PC-9 (cell line): ENCODE results near the gene UGT1A3. TPM values are rescaled to one million over a fixed set of nuclear protein-coding genes. Genes with fewer than 3 reads are reported as not detected.

Experiments used
- BruUV-seq: library from RNA; stranded (reverse); fragments of 400-500 nt; replicated peaks from 2 replicates; lab custom pipeline; 2021; lab: Mats Ljungman, UMichigan
- CTCF ChIA-PET: fragments of 300-600 bp; sonication (Branson Sonifier 250); formaldehyde crosslinking; loops from one replicate; lab custom pipeline; 2022; ENCODE audit warnings: antibody characterized with exemption; lab: Charles Lee
- POLR2A ChIA-PET: fragments of 300-600 bp; sonication (Branson Sonifier 250); formaldehyde crosslinking; loops from one replicate; lab custom pipeline; 2022; ENCODE audit warnings: antibody characterized with exemption; ENCODE audit not compliant: unreplicated experiment; lab: Charles Lee
- DNase-seq, 2 experiments: peaks; one replicate each; pipeline versions ENCODE4 v3.0.0 to v3.0.0-alpha.2; 2015 to 2022; ENCODE audit warnings: mixed read lengths in 1 of 2
- H2AFZ ChIP-seq: fragments of 200-600 bp; sonication (generic); 2 replicates; pipeline ENCODE4 v1.8.1; 2017; ENCODE audit warnings: antibody characterized with exemption
- H3F3A ChIP-seq: fragments of 200-600 bp; sonication (generic); 2 replicates; pipeline ENCODE4 v1.8.1; 2017; ENCODE audit warnings: antibody characterized with exemption, mild to moderate bottlenecking, low read depth; ENCODE audit not compliant: insufficient read depth
- H3K27ac ChIP-seq: fragments of 200-600 bp; sonication (generic); 2 replicates; pipeline ENCODE4 v1.6.1; 2016; ENCODE audit warnings: mixed run types
- H3K27me3 ChIP-seq: fragments of 200-600 bp; sonication (generic); 2 replicates; pipeline ENCODE4 v1.6.1; 2016; ENCODE audit warnings: low read depth, mixed run types; ENCODE audit not compliant: insufficient read depth
- H3K36me3 ChIP-seq: fragments of 200-600 bp; sonication (generic); 2 replicates; pipeline ENCODE4 v1.6.1; 2016; ENCODE audit warnings: low read depth, mixed run types
- H3K4me1 ChIP-seq: fragments of 200-600 bp; sonication (generic); replicated peaks from 2 replicates; pipeline ENCODE4 v1.6.1; 2016; ENCODE audit warnings: mixed run types; ENCODE audit not compliant: insufficient read depth
- H3K4me2 ChIP-seq: fragments of 200-600 bp; sonication (generic); 2 replicates; pipeline ENCODE4 v1.6.1; 2017; ENCODE audit warnings: mixed run types
- H3K4me3 ChIP-seq: fragments of 200-600 bp; sonication (generic); 2 replicates; pipeline ENCODE4 v1.6.1; 2016; ENCODE audit warnings: mixed run types
- H3K79me2 ChIP-seq: fragments of 200-600 bp; sonication (generic); 2 replicates; pipeline ENCODE4 v1.6.1; 2017; ENCODE audit warnings: low read depth, mixed run types
- H3K9me2 ChIP-seq: fragments of 200-600 bp; sonication (generic); 2 replicates; pipeline ENCODE4 v1.8.1; 2017; ENCODE audit warnings: mild to moderate bottlenecking; ENCODE audit not compliant: insufficient read depth
- H3K9me3 ChIP-seq: fragments of 200-600 bp; sonication (generic); 2 replicates; pipeline ENCODE4 v1.8.1; 2016; ENCODE audit warnings: low read depth; ENCODE audit not compliant: insufficient read depth
- H4K20me1 ChIP-seq: fragments of 200-600 bp; sonication (generic); 2 replicates; pipeline ENCODE4 v1.8.1; 2017; ENCODE audit not compliant: insufficient read depth
- EZH2 ChIP-seq: fragments of 200-600 bp; sonication (generic); IDR thresholded peaks from 2 replicates; pipeline ENCODE4 v1.8.0; 2017; ENCODE audit warnings: antibody characterized with exemption, low read depth
- intact Hi-C: fragments of 100-400 bp; cut with micrococcal nuclease; formaldehyde crosslinking; loops from one replicate; pipeline ENCODE4 v1.10.0; 2022; ENCODE audit not compliant: unreplicated experiment
- total RNA-seq: library from RNA; stranded (reverse); gene quantifications from 2 replicates; pipeline ENCODE4 v1.2.3, GENCODE V29; 2021
- TF ChIP-seq, protein P1 (sequence below): fragments of 200-600 bp; sonication (generic); conservative IDR thresholded peaks from 2 replicates; pipeline ENCODE4 v1.6.1; 2017; ENCODE audit warnings: mixed run types, antibody characterized with exemption, mild to moderate bottlenecking, moderate library complexity

The UGT1A3 gene
- total RNA-seq, 1 experiment from 2014 or later: 67.1 TPM

DNA sequence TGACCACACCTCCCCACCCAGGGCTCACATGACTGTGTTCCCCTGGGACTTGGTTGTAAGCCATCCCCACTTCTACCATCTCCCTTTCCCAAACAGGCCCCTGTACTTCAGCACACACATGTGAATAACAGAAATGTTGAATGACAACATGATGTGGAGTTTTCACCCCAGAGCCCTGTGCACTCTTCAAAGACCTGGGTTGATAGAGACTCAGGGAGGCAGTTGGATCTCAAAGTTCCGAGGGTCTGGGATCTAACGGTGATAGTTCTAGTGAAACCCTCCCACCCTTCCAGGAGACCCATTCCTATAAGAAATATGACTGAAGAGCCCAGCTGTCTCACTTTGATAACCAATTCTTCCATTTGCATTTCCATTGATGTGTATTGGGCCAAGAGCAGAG lies 49.2 kb downstream of the UGT1A3 start, which contains the start of gene MROH2A:
Gene MROH2A (plus strand): TSS at position 301 of the 400 bp plus-strand sequence. CDS start 1,029 bp downstream, outside the sequence.
- Histone ChIP-seq H3K27me3 (no peaks in the 10 kb centered on the region), H3K9me3 (no peaks in the 10 kb centered on the region; the same call in 1 of the 2 replicates), H3K4me1 (no peaks in the 10 kb centered on the region), H2AFZ (no peak within 1 kb of the TSS), H3K4me3 (no peak within 1 kb of the TSS), H4K20me1 (no peaks in the 10 kb centered on the region), H3F3A (peaks cover 33% of the 10 kb centered on the region; the same call in 1 of the 2 replicates), H3K9me2 (no peaks in the 10 kb centered on the region), H3K27ac (no peak within 1 kb of the TSS), H3K36me3 (no peaks in the 10 kb centered on the region), H3K79me2 (no peaks in the 10 kb centered on the region), H3K4me2 (no peak within 1 kb of the TSS)
- POLR2A ChIA-PET: interaction anchor here (0.6 kb wide), 1 partner anchor 87 kb away, joined by 4 read pairs; no protein-coding TSS in a partner anchor
- BruUV-seq: no TSS peak
- no peak for DNase-seq
- CTCF ChIA-PET: no interaction called here
- intact Hi-C loops: no loop called here
- TF ChIP-seq EZH2: no peak
- TF ChIP-seq, protein P1, sequence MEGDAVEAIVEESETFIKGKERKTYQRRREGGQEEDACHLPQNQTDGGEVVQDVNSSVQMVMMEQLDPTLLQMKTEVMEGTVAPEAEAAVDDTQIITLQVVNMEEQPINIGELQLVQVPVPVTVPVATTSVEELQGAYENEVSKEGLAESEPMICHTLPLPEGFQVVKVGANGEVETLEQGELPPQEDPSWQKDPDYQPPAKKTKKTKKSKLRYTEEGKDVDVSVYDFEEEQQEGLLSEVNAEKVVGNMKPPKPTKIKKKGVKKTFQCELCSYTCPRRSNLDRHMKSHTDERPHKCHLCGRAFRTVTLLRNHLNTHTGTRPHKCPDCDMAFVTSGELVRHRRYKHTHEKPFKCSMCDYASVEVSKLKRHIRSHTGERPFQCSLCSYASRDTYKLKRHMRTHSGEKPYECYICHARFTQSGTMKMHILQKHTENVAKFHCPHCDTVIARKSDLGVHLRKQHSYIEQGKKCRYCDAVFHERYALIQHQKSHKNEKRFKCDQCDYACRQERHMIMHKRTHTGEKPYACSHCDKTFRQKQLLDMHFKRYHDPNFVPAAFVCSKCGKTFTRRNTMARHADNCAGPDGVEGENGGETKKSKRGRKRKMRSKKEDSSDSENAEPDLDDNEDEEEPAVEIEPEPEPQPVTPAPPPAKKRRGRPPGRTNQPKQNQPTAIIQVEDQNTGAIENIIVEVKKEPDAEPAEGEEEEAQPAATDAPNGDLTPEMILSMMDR: no peak

DNA sequence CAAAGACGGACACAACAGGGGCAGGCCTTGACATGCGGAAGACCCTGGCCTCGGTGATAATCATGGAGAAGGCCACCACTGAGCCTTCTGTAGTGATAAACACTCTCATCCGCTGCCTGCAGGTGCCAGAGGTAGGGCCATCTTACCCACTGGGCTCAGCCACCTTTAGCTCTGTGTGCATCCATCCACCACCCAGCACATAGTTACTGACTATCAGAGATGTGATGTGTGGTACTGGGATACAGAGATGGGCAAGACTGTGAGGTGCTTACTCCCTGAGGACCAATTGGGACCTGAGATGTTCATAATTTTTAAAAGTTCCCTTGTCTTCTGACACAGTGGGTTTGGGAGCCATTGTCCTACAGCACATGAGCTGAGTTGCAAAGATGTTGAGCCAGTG lies 50.9 kb downstream of the UGT1A3 start:
- H3F3A ChIP-seq: peaks cover 18% of the 10 kb centered on the region; the same call in 1 of the 2 replicates
- H3K9me2 ChIP-seq: no peaks in the 10 kb centered on the region
- DNase-seq: no peak
- no peaks in the 10 kb centered on the region; the same call in 1 of the 2 replicates for H3K9me3 ChIP-seq
- no peaks in the 10 kb centered on the region for H3K36me3 ChIP-seq
- ChIA-PET CTCF (no interaction called here), POLR2A (no interaction called here)
- no peak overlapping the region for H3K4me3 ChIP-seq
- no peak overlapping the region for H3K4me2 ChIP-seq
- H3K4me1 ChIP-seq: no peaks in the 10 kb centered on the region
- BruUV-seq: no TSS peak
- H3K79me2 ChIP-seq: no peaks in the 10 kb centered on the region
- no peaks in the 10 kb centered on the region for H3K27me3 ChIP-seq
- H3K27ac ChIP-seq: no peak overlapping the region
- TF ChIP-seq, protein P1: no peak
- TF ChIP-seq EZH2: no peak
- H4K20me1 ChIP-seq: no peaks in the 10 kb centered on the region
- intact Hi-C loops: no loop called here
- H2AFZ ChIP-seq: no peak overlapping the region

DNA sequence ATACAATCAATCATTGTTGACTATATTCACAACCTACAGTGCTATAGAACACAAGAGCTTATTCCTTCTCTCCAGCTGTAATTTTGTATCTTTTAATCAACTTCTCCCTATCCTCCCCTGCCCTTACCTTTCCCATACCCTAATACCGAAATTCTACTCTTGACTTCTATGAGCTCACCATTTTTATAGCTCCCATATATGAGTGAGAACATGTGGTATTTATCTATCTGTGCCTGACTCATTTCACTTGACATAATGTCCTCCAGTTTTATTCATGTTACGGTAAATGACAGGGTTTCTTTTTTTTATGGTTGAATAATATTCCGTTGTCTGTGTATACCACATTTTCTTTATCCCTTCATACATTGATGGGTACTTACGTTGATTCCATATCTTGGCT lies 51.9 kb downstream of the UGT1A3 start:
- DNase-seq: no peak
- Histone ChIP-seq H3F3A (peaks cover 14% of the 10 kb centered on the region; the same call in 1 of the 2 replicates), H4K20me1 (no peaks in the 10 kb centered on the region), H3K36me3 (no peaks in the 10 kb centered on the region), H3K9me3 (no peaks in the 10 kb centered on the region; the same call in 1 of the 2 replicates), H3K27ac (no peak overlapping the region), H3K4me3 (no peak overlapping the region), H3K27me3 (no peaks in the 10 kb centered on the region), H3K4me2 (no peak overlapping the region), H3K79me2 (no peaks in the 10 kb centered on the region), H3K9me2 (no peaks in the 10 kb centered on the region), H3K4me1 (no peaks in the 10 kb centered on the region), H2AFZ (no peak overlapping the region)
- no TSS peak for BruUV-seq
- intact Hi-C loops: no loop called here
- TF ChIP-seq, protein P1: no peak
- TF ChIP-seq EZH2: no peak
- ChIA-PET CTCF (interaction anchor here (0.5 kb wide), 1 partner anchor 65 kb away, joined by 5 read pairs; no protein-coding TSS in a partner anchor), POLR2A (interaction anchor here (0.7 kb wide), 1 partner anchor 1383 kb away, joined by 3 read pairs; no protein-coding TSS in a partner anchor)
